K562 (cell line): ENCODE data around the gene TJAP1. TPM values are rescaled to one million over a fixed set of nuclear protein-coding genes. Genes with fewer than 3 reads are reported as not detected.

Experiments
- ATAC-seq: fragments of 200-7000 bp; cut with Tn5 transposase; 3 replicates; pipeline ENCODE4 v1.9.1; 2020; ENCODE audit warnings: moderate library complexity
- Bru-seq: library from RNA; stranded (reverse); fragments of 400-500 nt; gene quantifications from one replicate; lab custom pipeline; 2021; lab: Mats Ljungman, UMichigan
- BruChase-seq, 2 experiments: library from RNA; stranded (reverse); fragments of 400-500 nt; gene quantifications; one replicate each; lab custom pipeline; 2021; lab: Mats Ljungman, UMichigan
- BruUV-seq: library from RNA; stranded (reverse); fragments of 400-500 nt; replicated peaks from 2 replicates; lab custom pipeline; 2021; lab: Mats Ljungman, UMichigan
- CTCF ChIA-PET: fragments of 300-600 bp; formaldehyde crosslinking; extraction: SDS; loops from one replicate; lab custom pipeline; 2021; ENCODE audit warnings: low intra/inter-chr PET ratio; lab: Yijun Ruan, JAX
- POLR2A ChIA-PET: fragments of 300-600, 350-650 bp; sonication (Branson Sonifier 250); formaldehyde crosslinking; extraction: SDS; loops from one replicate; lab custom pipeline; 2021; ENCODE audit warnings: antibody characterized with exemption, inconsistent platforms; lab: Yijun Ruan, JAX
- DNase-seq, 4 experiments: peaks; one replicate each; pipeline versions ENCODE4 v3.0.0 to v3.0.0-alpha.2; 2011 to 2018; ENCODE audit warnings: low spot score in 3 of 4, mixed read lengths in 3 of 4; ENCODE audit errors: extremely low read depth in 1 of 4
- FAIRE-seq: peaks from 2 replicates; lab custom pipeline; 2011; peaks lifted over from hg19 to GRCh38; lab: Jason Lieb, UNC
- H2AFZ ChIP-seq: 2 replicates; pipeline ENCODE4 v1.6.0; 2011; ENCODE audit warnings: low read depth, low read length, control low read depth, inconsistent platforms
- H3K27ac ChIP-seq: fragments of 200-600 bp; 3 replicates; pipeline ENCODE4 v1.8.0; 2011; ENCODE audit warnings: low read depth, mild to moderate bottlenecking, control low read depth, inconsistent platforms, low read length, moderate library complexity, mixed read lengths; ENCODE audit errors: extremely low read depth
- H3K27me3 ChIP-seq, 2 experiments: fragments of 300-600 bp in 1 of 2; 2 replicates in 1 of 2; 3 replicates in 1 of 2; pipeline versions ENCODE4 v1.6.0 to v1.8.0; 2011; ENCODE audit warnings: inconsistent platforms in 2 of 2, low read length in 2 of 2, mild to moderate bottlenecking in 1 of 2, mixed read lengths in 1 of 2, moderate library complexity in 1 of 2; ENCODE audit not compliant: control insufficient read depth in 2 of 2, insufficient read depth in 2 of 2
- H3K36me3 ChIP-seq: fragments of 300-600 bp; 3 replicates; pipeline ENCODE4 v1.8.0; 2011; ENCODE audit warnings: mild to moderate bottlenecking, low read length, inconsistent platforms; ENCODE audit not compliant: control insufficient read depth, insufficient read depth
- H3K4me1 ChIP-seq, 2 experiments: fragments of 200-600 bp in 1 of 2; replicated peaks in 1 of 2; 2 replicates in 1 of 2; 3 replicates in 1 of 2; pipeline versions ENCODE4 v1.5.1 to v1.8.0; 2011; ENCODE audit warnings: inconsistent platforms in 2 of 2, low read length in 2 of 2, mild to moderate bottlenecking in 1 of 2, mixed read lengths in 1 of 2, moderate library complexity in 1 of 2; ENCODE audit not compliant: control insufficient read depth in 2 of 2, insufficient read depth in 2 of 2
- H3K4me2 ChIP-seq: 2 replicates; pipeline ENCODE4 v1.6.1; 2011; ENCODE audit warnings: low read length, control low read depth, inconsistent platforms, mixed read lengths; ENCODE audit not compliant: insufficient read depth
- H3K4me3 ChIP-seq: fragments of 200-600 bp; sonication (generic), shearing (Covaris generic); 2 replicates; pipeline ENCODE4 v1.5.1; 2016; ENCODE audit warnings: control low read depth, inconsistent platforms
- H3K79me2 ChIP-seq: fragments of 200-600 bp; 3 replicates; pipeline ENCODE4 v1.8.0; 2011; ENCODE audit warnings: low read length, inconsistent platforms; ENCODE audit not compliant: control insufficient read depth, insufficient read depth
- H3K9ac ChIP-seq, 2 experiments: 2 replicates each; pipeline versions ENCODE4 v1.6.0 to v1.6.1; 2011; ENCODE audit warnings: low read depth in 2 of 2, low read length in 2 of 2, control low read depth in 1 of 2, inconsistent platforms in 1 of 2, mild to moderate bottlenecking in 1 of 2, mixed read lengths in 1 of 2; ENCODE audit not compliant: insufficient read depth in 1 of 2
- H3K9me1 ChIP-seq: one replicate; pipeline ENCODE4 v1.6.0; 2011; ENCODE audit warnings: inconsistent platforms, mild to moderate bottlenecking, low read length, moderate library complexity; ENCODE audit not compliant: control insufficient read depth, insufficient read depth
- H3K9me3 ChIP-seq: replicated peaks from 2 replicates; pipeline ENCODE4 v1.5.1; 2011; ENCODE audit warnings: low read depth, low read length, inconsistent platforms; ENCODE audit not compliant: control insufficient read depth, insufficient read depth
- H4K20me1 ChIP-seq: replicated peaks from 2 replicates; pipeline ENCODE4 v1.6.1; 2011; ENCODE audit warnings: low read length, inconsistent platforms, mixed read lengths; ENCODE audit not compliant: control insufficient read depth, insufficient read depth
- BCL6 ChIP-seq: fragments of 250-450 bp; sonication (Bioruptor Pico); IDR thresholded peaks from 2 replicates; pipeline ENCODE4 v1.4.0; 2020
- ETV5 ChIP-seq: sonication (generic); formaldehyde crosslinking; IDR thresholded peaks from 2 replicates; pipeline ENCODE4 v1.4.0; 2020; ENCODE audit warnings: low read depth, mild to moderate bottlenecking, missing genetic modification reagents
- L3MBTL2 ChIP-seq: fragments of 450-650 bp; IDR thresholded peaks from 2 replicates; pipeline ENCODE4 v1.6.1; 2016; ENCODE audit warnings: mild to moderate bottlenecking, moderate library complexity
- MYBL2 ChIP-seq, 2 experiments: fragments of 450-650 bp in 1 of 2; sonication (generic) in 1 of 2; formaldehyde crosslinking in 1 of 2; IDR thresholded peaks; 2 replicates each; pipeline versions ENCODE4 v1.6.1 to v1.8.1; 2017 to 2022; ENCODE audit warnings: borderline replicate concordance in 1 of 2, inconsistent platforms in 1 of 2, low read depth in 1 of 2, mild to moderate bottlenecking in 1 of 2, missing genetic modification reagents in 1 of 2, moderate library complexity in 1 of 2
- NBN ChIP-seq: fragments of 450-650 bp; IDR thresholded peaks from 2 replicates; pipeline ENCODE4 v1.6.1; 2016; ENCODE audit warnings: low read depth, mild to moderate bottlenecking
- NRF1 ChIP-seq, 2 experiments: fragments of 450-650 bp; IDR thresholded peaks in 1 of 2; conservative IDR thresholded peaks in 1 of 2; 2 replicates each; pipeline ENCODE4 v1.6.1; 2014; ENCODE audit warnings: mild to moderate bottlenecking in 2 of 2
- RNF2 ChIP-seq: sonication (generic); IDR thresholded peaks from 2 replicates; pipeline ENCODE4 v1.6.1; 2016
- SOX6 ChIP-seq: fragments of 450-650 bp; IDR thresholded peaks from 2 replicates; pipeline ENCODE4 v1.6.1; 2014; ENCODE audit warnings: mild to moderate bottlenecking
- ZBTB34 ChIP-seq: fragments of 250-450 bp; sonication (Bioruptor Pico); IDR thresholded peaks from 2 replicates; pipeline ENCODE4 v1.8.0; 2021; ENCODE audit warnings: mild to moderate bottlenecking, moderate library complexity
- ZBTB5 ChIP-seq: fragments of 450-650 bp; IDR thresholded peaks from 2 replicates; pipeline ENCODE4 v1.6.1; 2017; ENCODE audit warnings: antibody characterized with exemption
- ZNF124 ChIP-seq: sonication (generic); formaldehyde crosslinking; IDR thresholded peaks from 2 replicates; pipeline ENCODE4 v1.8.1; 2022; ENCODE audit warnings: missing genetic modification reagents
- ZNF431 ChIP-seq: sonication (generic); formaldehyde crosslinking; IDR thresholded peaks from 2 replicates; pipeline ENCODE4 v1.8.0; 2022; ENCODE audit warnings: mild to moderate bottlenecking, missing genetic modification reagents
- ZNF586 ChIP-seq: fragments of 450-650 bp; formaldehyde crosslinking; conservative IDR thresholded peaks from 2 replicates; pipeline ENCODE4 v1.4.0; 2020; ENCODE audit warnings: mild to moderate bottlenecking, moderate library complexity
- ZNF780A ChIP-seq: fragments of 250-450 bp; sonication (Bioruptor Pico); IDR thresholded peaks from 2 replicates; pipeline ENCODE4 v1.5.0; 2021; ENCODE audit warnings: mild to moderate bottlenecking
- WGBS: fragments of 100-300 bp; shearing (Covaris generic); methylation state at CpG from one replicate; pipeline ENCODE4 v1.1.6; 2016; ENCODE audit warnings: low coverage, mixed read lengths; ENCODE audit not compliant: insufficient coverage; ENCODE audit errors: missing lambda C conversion rate; 5-methylcytosine and 5-hydroxymethylcytosine counted together
- in situ Hi-C: fragments of 300-500 bp; cut with MboI; formaldehyde crosslinking; loops from 4 replicates; pipeline ENCODE4 v1.15.0; 2018; ENCODE audit warnings: inconsistent platforms, mixed read lengths
- intact Hi-C: fragments of 100-400 bp; cut with micrococcal nuclease; formaldehyde crosslinking; loops from 2 replicates; pipeline ENCODE4 v1.14.2; 2022
- long read RNA-seq, 3 experiments: library from polyadenylated mRNA in 2 of 3; library from RNA in 1 of 3; unstranded in 2 of 3; stranded (forward) in 1 of 3; transcript quantifications; one replicate each; pipeline ENCODE4 v2.0.0, GENCODE V29; 2019 to 2022
- polyA minus RNA-seq, 3 experiments: library from RNA; depleted of rRNA, polyadenylated mRNA; stranded (reverse); fragments of >200 nt; gene quantifications; 2 replicates each; pipeline ENCODE4 v1.2.3, GENCODE V29; 2011
- polyA plus RNA-seq, 8 experiments: library from polyadenylated mRNA; depleted of rRNA in 4 of 8; stranded (reverse) in 5 of 8; unstranded in 3 of 8; fragments of >200 nt; fragmentation: Nextera tagmentation in 2 of 8; fragmentation: Illumina TruSeq in 1 of 8; extraction: Ambion mirVana in 2 of 8; extraction: Trizol in 1 of 8; gene quantifications; 2 replicates each; pipeline versions ENCODE4 v1.2.1 to v1.2.3, GENCODE V29; 2011 to 2014; ENCODE audit warnings: inconsistent platforms in 1 of 8, missing spikeins in 1 of 8
- total RNA-seq, 7 experiments: library from RNA; depleted of rRNA in 6 of 7; stranded (reverse); fragments of >200 nt in 6 of 7; fragmentation: Illumina TruSeq in 2 of 7; extraction: Trizol in 2 of 7; gene quantifications; 2 replicates each; pipeline versions ENCODE4 v1.2.1 to v1.2.3, GENCODE V29; 2011 to 2021; ENCODE audit warnings: low replicate concordance in 1 of 7

TJAP1 gene
- total RNA-seq (2011; cell fraction: chromatin; rRNA removed; ENCODE audit: low replicate concordance): 43.2 and 99.7 TPM in 2 replicates
- 41.3 and 52.0 TPM in 2 replicates for total RNA-seq (2011; cell fraction: nucleolus; rRNA removed)
- 55.1 and 68.1 TPM in 2 replicates for total RNA-seq (2011; cell fraction: nucleoplasm; rRNA removed)
- 17.0 and 23.1 TPM in 2 replicates for total RNA-seq (2014; rRNA removed)
- 7.2 TPM in 2 replicates for total RNA-seq (2014; rRNA removed; fragmentation: Illumina TruSeq; extraction: Trizol)
- total RNA-seq (2015; rRNA removed; fragmentation: Illumina TruSeq; extraction: Trizol): 11.1 and 11.2 TPM in 2 replicates
- 25.4 and 35.8 TPM in 2 replicates for total RNA-seq (2021)
- 16.2 and 25.3 TPM in 2 replicates for polyA plus RNA-seq (2011; rRNA removed)
- polyA plus RNA-seq (2011; cell fraction: cytosol; rRNA removed): 16.2 and 19.2 TPM in 2 replicates
- polyA plus RNA-seq (2011; cell fraction: nucleus; rRNA removed): 92.6 and 107 TPM in 2 replicates
- 19.6 and 33.5 TPM in 2 replicates for polyA plus RNA-seq (2012)
- 17.0 and 21.3 TPM in 2 replicates for polyA plus RNA-seq (2014; fragmentation: Illumina TruSeq; extraction: Trizol)
- under 1 TPM; 0.06 to 0.29 TPM for polyA plus RNA-seq (2014; fragmentation: Nextera tagmentation; extraction: Ambion mirVana)
- polyA plus RNA-seq (2014; rRNA removed): 24.2 and 31.1 TPM in 2 replicates
- 11.2 and 14.6 TPM in 2 replicates for polyA minus RNA-seq (2011; rRNA and poly(A)+ RNA removed)
- 8.1 and 9.8 TPM in 2 replicates for polyA minus RNA-seq (2011; cell fraction: cytosol; rRNA and poly(A)+ RNA removed)
- 16.6 and 17.1 TPM in 2 replicates for polyA minus RNA-seq (2011; cell fraction: nucleus; rRNA and poly(A)+ RNA removed)
- Bru-seq, nascent RNA: percentile 71 among the genes with signal in this experiment
- percentile 70 among the genes with signal in this experiment for BruChase-seq, experiment 1, labeled RNA remaining after a 2-hour chase
- percentile 70 among the genes with signal in this experiment for BruChase-seq, experiment 2, labeled RNA remaining after a 6-hour chase
- long read RNA-seq, experiment 1, partial matches to known transcripts: 71 of 79 reads
- long read RNA-seq, experiment 1, other reads (novel, unspliced or antisense): 7 of 79 reads
- long read RNA-seq, experiment 2, partial matches to known transcripts: 1 of 19 reads
- long read RNA-seq, experiment 2, other reads (novel, unspliced or antisense): 15 of 19 reads
- long read RNA-seq, experiment 3, partial matches to known transcripts: 0 of 4 reads
- long read RNA-seq, experiment 3, other reads (novel, unspliced or antisense): 3 of 4 reads

- Histone ChIP-seq H3K27ac (peak within 1 kb of the TSS; percentile 71), H3K36me3 (0 out of 3 replicates have a peak, but pooled peaks cover 4% of the 10 kb centered on the region), H3K4me1 (peaks cover 0 to 19% of the 10 kb centered on the region in 2 experiments; a peak in 4 of 5 replicates), H3K27me3 (no peaks in the 10 kb centered on the region), H3K4me3 (peak within 1 kb of the TSS; percentile 80), H3K9me3 (no peaks in the 10 kb centered on the region), H3K9me1 (no peaks in the 10 kb centered on the region), H2AFZ (peak within 1 kb of the TSS; percentile 94), H3K9ac (peak within 1 kb of the TSS; percentile 83 to 92), H3K4me2 (peak within 1 kb of the TSS; percentile 93), H3K79me2 (peaks cover 22% of the 10 kb centered on the region), H4K20me1 (0 out of 2 replicates have a peak, but pooled peaks cover 3% of the 10 kb centered on the region)
- CTCF ChIA-PET: no interaction called here
- DNase-seq (peak; percentile 95 to 98 (median 96)), FAIRE-seq (peak; percentile 88), ATAC-seq (peak; percentile 99)
- no TSS peak for BruUV-seq
- intact Hi-C loops: no loop called here
- 1% methylated on average over 26 of the region's 34 CpGs for WGBS
- POLR2A ChIA-PET: interaction anchor here (0.6 to 4.9 kb wide), 11 partner anchors 10 to 580 kb away, joined by 3 to 24 read pairs (median 4); partner anchors contain the start of gene LRRC73
- in situ Hi-C loops: no loop called here
- TF ChIP-seq NBN: 0 out of 2 replicates have a peak, but pooled peaks have one; percentile 40
- TF ChIP-seq ZNF431 (CRISPR knock-in tag): no peak
- no peak for TF ChIP-seq MYBL2 (IDR thresholded peaks at IDR 0.05; ENCODE audit: low read depth)
- no peak for TF ChIP-seq MYBL2 (CRISPR knock-in tag; IDR thresholded peaks at IDR 0.05; ENCODE audit: borderline replicate concordance)
- TF ChIP-seq L3MBTL2: no peak
- no peak for TF ChIP-seq ZBTB34
- peak; percentile 51 to 58; a peak in 3 of 4 replicates for TF ChIP-seq NRF1 (conservative IDR thresholded peaks at IDR 0.05 in 1 of 2, IDR thresholded peaks at IDR 0.05 in 1 of 2)
- TF ChIP-seq ZBTB5: no peak
- TF ChIP-seq ZNF124 (CRISPR knock-in tag): no peak
- TF ChIP-seq RNF2: no peak
- no peak for TF ChIP-seq ZNF586 (CRISPR knock-in tag)
- TF ChIP-seq ETV5 (CRISPR knock-in tag): no peak
- no peak for TF ChIP-seq SOX6
- no peak for TF ChIP-seq ZNF780A (CRISPR knock-in tag)
- no peak for TF ChIP-seq BCL6 (CRISPR knock-in tag)
These were observed at the start of gene TJAP1 for GRCh38 chr6:43477235-43478007. Gene TJAP1, plus strand, starts transcription at chr6:43477570. Its CDS starts 21,432 bp downstream, at chr6:43499002.
